Thyroid gland (tissue), 4 donors: Measurements from ENCODE around the gene WARS2. TPM values are rescaled to one million over a fixed set of nuclear protein-coding genes. Genes with fewer than 3 reads are reported as not detected.

Source experiments
- DNase-seq, 2 donors: peaks; one replicate each; pipeline ENCODE4 v3.0.0-alpha.2; 2019
- H3K27ac ChIP-seq, 3 donors: fragments of 200-600 bp; sonication (generic); 1 replicate in 2 of 3; 2 replicates in 1 of 3; pipeline ENCODE4 v1.5.1; 2016 to 2019; ENCODE audit warnings: mild to moderate bottlenecking in 1 of 3, moderate library complexity in 1 of 3
- H3K27me3 ChIP-seq: fragments of 200-600 bp; sonication (generic); one replicate; pipeline ENCODE4 v1.5.1; 2019
- H3K36me3 ChIP-seq, 2 donors: fragments of 200-600 bp; sonication (generic); one replicate each; pipeline ENCODE4 v1.5.1; 2016 to 2019
- H3K4me1 ChIP-seq, 2 donors: fragments of 200-600 bp; sonication (generic); one replicate each; pipeline ENCODE4 v1.5.1; 2017 to 2019
- H3K4me3 ChIP-seq, 3 donors: fragments of 200-600 bp; sonication (generic); replicated peaks in 1 of 3; 1 replicate in 2 of 3; 2 replicates in 1 of 3; pipeline ENCODE4 v1.5.1; 2016; ENCODE audit warnings: mild to moderate bottlenecking in 1 of 3
- H3K9me3 ChIP-seq: fragments of 200-600 bp; sonication (generic); one replicate; pipeline ENCODE4 v1.5.1; 2017
- CTCF ChIP-seq, 6 experiments: fragments of 200-600 bp in 3 of 6; fragments of 450-650 bp in 3 of 6; sonication (generic) in 3 of 6; IDR thresholded peaks; one replicate each; pipeline ENCODE4 v1.5.1; 2016 to 2019; ENCODE audit warnings: antibody characterized with exemption in 6 of 6, mild to moderate bottlenecking in 2 of 6, inconsistent platforms in 1 of 6, moderate library complexity in 1 of 6
- POLR2A ChIP-seq, 2 donors: fragments of 450-650 bp; IDR thresholded peaks; one replicate each; pipeline ENCODE4 v1.6.1; 2017; ENCODE audit warnings: antibody characterized with exemption in 2 of 2, mild to moderate bottlenecking in 2 of 2, moderate library complexity in 1 of 2
- WGBS, 2 donors: methylation state at CpG; one replicate each; pipeline ENCODE4 v1.1.5; 2017; 5-methylcytosine and 5-hydroxymethylcytosine counted together
- intact Hi-C: fragments of 100-400 bp; cut with DNase I; formaldehyde crosslinking; loops from one replicate; pipeline ENCODE4 v1.15.1; 2023
- total RNA-seq, 4 donors: library from RNA; depleted of rRNA; stranded (reverse); fragments of >200 nt; gene quantifications; one replicate each; pipeline ENCODE4 v1.2.3, GENCODE V29; 2016

The WARS2 gene
- total RNA-seq, 4 donors from 2014 or later = 21.4 to 35.1 (median 26.2) TPM

- Histone ChIP-seq H3K36me3 (no peaks in the 10 kb centered on the region), H3K9me3 (no peaks in the 10 kb centered on the region), H3K27ac (no peak overlapping the region), H3K4me3 (no peak overlapping the region), H3K27me3 (no peaks in the 10 kb centered on the region), H3K4me1 (peaks cover 0 to 8% of the 10 kb centered on the region in 2 donors)
- intact Hi-C loops = no loop called here
- WGBS, 2 donors = 74 to 77% methylated on average over 6 of the region's 6 CpGs
- no peak for TF ChIP-seq POLR2A (IDR thresholded peaks at IDR 0.05)
- TF ChIP-seq CTCF (IDR thresholded peaks at IDR 0.05) = no peak
- DNase-seq = no peak
Measured at GRCh38 chr1:119083980-119084379, 56.5 kb downstream of the WARS2 start.

- intact Hi-C loops = no loop called here
- H3K9me3 ChIP-seq = no peaks in the 10 kb centered on the region
- no peak overlapping the region for H3K27ac ChIP-seq
- DNase-seq = no peak
- H3K27me3 ChIP-seq = no peaks in the 10 kb centered on the region
- no peak overlapping the region for H3K4me3 ChIP-seq
- 93 to 94% methylated on average over 1 of the region's 1 CpG for WGBS, 2 donors
- peaks cover 0 to 8% of the 10 kb centered on the region in 2 donors for H3K4me1 ChIP-seq
- H3K36me3 ChIP-seq = no peaks in the 10 kb centered on the region
- TF ChIP-seq POLR2A (IDR thresholded peaks at IDR 0.05) (no peak), CTCF (IDR thresholded peaks at IDR 0.05) (no peak)
Measured at GRCh38 chr1:119083479-119083878, 57.0 kb downstream of the WARS2 start.

GRCh38 chr1:119081700-119082099, 58.8 kb downstream of the WARS2 start:
- Histone ChIP-seq H3K36me3 (no peaks in the 10 kb centered on the region), H3K27me3 (no peaks in the 10 kb centered on the region), H3K4me3 (no peak overlapping the region), H3K4me1 (peaks cover 0 to 8% of the 10 kb centered on the region in 2 donors), H3K9me3 (no peaks in the 10 kb centered on the region), H3K27ac (no peak overlapping the region)
- DNase-seq = no peak
- 77 to 89% methylated on average over 3 of the region's 3 CpGs for WGBS, 2 donors
- intact Hi-C loops = no loop called here
- TF ChIP-seq CTCF (IDR thresholded peaks at IDR 0.05) (no peak), POLR2A (IDR thresholded peaks at IDR 0.05) (no peak)

- Histone ChIP-seq H3K4me1 (peaks cover 0 to 8% of the 10 kb centered on the region in 2 donors), H3K27ac (peak overlapping the region in 1 of 3 donors; percentile 39), H3K9me3 (no peaks in the 10 kb centered on the region), H3K27me3 (no peaks in the 10 kb centered on the region), H3K4me3 (no peak overlapping the region), H3K36me3 (no peaks in the 10 kb centered on the region)
- DNase-seq = no peak
- intact Hi-C loops = no loop called here
- TF ChIP-seq POLR2A (IDR thresholded peaks at IDR 0.05) (no peak), CTCF (IDR thresholded peaks at IDR 0.05) (no peak)
Measured at GRCh38 chr1:119081267-119081666, 59.2 kb downstream of the WARS2 start.

GRCh38 chr1:119080586-119080985, 59.9 kb downstream of the WARS2 start:
- no peaks in the 10 kb centered on the region for H3K36me3 ChIP-seq
- intact Hi-C loops = no loop called here
- H3K27me3 ChIP-seq = no peaks in the 10 kb centered on the region
- H3K4me3 ChIP-seq = no peak overlapping the region
- no peaks in the 10 kb centered on the region for H3K9me3 ChIP-seq
- WGBS, 2 donors = 64 to 65% methylated on average over 4 of the region's 4 CpGs
- TF ChIP-seq CTCF (IDR thresholded peaks at IDR 0.05) = no peak
- TF ChIP-seq POLR2A (IDR thresholded peaks at IDR 0.05) = no peak
- H3K4me1 ChIP-seq = peaks cover 0 to 8% of the 10 kb centered on the region in 2 donors
- peak in 1 of 2 donors; percentile 2 for DNase-seq
- no peak overlapping the region for H3K27ac ChIP-seq
